ENCODE measurements around the gene TSEN2.
A peak's percentile ranks its signal among the peaks of the same experiment; 100 is the strongest.
"Not testable (repeated sequence)": the region's sequence is repeated elsewhere in the genome, so short reads cannot be mapped to it uniquely, and the experiment has no call there.

TSEN2 gene

DNA sequence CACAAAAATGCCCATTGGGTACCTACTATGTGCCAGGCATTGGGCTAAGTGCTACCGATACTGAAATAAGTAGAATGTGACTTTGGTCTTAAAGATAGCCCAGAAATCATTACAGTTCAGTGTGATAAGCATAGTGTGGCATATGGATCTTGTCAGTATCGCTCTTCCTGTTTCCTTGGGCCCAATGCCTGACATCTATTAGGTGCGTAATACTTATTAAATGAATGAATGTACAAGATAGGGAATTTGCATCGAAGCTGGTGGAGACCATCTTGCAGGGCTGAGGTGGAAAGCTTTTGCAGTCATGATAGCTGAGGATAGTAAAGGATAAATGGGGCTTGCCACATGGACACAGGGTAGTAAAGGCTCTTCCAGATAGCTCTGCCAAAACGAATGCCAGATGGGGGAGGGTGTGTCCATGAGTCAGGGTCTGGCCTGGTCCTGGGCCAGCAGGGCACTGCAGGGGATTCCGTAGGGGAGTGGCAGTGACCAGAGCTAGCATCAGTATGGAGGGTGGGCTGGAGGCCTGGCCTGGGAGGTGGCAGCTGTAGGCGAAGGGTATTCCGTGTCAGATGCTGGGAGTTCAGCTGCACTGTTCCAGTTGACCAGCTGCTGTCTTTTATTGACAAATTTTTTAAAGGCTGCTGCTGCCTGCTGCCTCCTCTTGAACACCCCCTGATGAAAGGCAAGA is 23.5 kb downstream of the TSEN2 start:
- no peak for DNase-seq

DNA sequence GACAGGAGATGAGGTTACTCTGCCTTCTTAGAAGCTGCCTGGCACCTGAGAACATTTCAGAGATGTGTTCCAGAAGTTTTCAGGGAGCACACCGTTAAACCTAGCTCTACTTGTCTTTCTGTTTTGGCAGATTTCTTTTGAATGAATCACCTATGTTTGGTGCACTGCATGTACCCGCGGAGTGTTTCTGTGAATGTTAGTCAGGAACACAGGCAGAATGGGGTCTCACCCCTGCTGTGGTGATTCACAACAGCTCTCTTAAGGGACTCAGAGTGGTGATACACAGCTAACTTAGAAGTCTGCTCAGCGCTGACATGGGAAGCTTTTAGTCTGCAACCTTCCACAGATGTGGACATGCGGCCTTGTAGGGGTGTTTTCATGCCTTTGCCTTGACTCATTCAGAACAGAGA is 24.0 kb downstream of the TSEN2 start:
- DNase-seq = no peak

DNA sequence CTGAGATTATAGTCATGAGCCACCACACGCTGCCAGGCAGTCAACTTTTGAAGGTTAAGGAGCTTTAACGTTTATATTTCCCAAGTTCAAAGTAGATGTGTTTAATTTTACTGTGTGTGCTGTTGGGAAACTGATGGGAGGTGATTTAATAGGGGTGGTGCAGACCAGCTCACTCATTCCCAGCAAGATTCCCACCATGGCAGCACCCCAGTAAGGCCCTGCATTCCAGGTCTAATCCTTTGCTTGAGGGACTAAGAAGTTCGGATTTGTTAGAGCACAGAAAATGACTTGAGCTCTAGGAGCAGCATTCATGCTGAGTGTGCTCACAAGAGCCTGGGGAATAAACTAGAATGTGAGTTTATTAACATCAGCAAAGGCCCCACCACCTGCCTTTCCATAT is 25.2 kb downstream of the TSEN2 start:
- DNase-seq = no peak

DNA sequence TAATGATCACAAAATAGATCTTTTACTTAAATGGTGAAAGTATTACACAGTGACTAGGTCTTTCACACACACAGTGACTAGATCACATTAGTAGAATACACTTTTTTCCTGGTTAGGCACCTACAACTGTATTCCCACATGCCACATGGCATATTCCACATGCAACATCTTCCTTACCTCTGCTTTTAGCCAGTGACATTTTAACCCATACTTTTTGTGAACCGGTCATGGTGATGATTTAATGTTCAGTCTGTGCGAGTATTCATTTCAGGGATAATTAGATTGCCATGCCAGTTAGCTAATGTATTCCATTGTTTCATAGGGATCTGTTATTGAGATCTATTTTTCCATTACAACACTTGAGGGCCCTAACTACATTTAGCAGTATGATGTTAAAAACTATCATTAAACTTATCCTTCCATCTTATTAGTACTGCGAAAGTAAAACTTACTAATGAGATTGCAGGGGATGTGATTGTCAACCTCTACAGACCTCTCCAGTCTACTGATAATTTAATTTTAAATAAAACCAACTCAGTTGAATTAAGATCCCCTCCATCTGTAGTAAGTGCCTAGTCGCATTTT is 28.3 kb downstream of the TSEN2 start:
- DNase-seq = no peak

DNA sequence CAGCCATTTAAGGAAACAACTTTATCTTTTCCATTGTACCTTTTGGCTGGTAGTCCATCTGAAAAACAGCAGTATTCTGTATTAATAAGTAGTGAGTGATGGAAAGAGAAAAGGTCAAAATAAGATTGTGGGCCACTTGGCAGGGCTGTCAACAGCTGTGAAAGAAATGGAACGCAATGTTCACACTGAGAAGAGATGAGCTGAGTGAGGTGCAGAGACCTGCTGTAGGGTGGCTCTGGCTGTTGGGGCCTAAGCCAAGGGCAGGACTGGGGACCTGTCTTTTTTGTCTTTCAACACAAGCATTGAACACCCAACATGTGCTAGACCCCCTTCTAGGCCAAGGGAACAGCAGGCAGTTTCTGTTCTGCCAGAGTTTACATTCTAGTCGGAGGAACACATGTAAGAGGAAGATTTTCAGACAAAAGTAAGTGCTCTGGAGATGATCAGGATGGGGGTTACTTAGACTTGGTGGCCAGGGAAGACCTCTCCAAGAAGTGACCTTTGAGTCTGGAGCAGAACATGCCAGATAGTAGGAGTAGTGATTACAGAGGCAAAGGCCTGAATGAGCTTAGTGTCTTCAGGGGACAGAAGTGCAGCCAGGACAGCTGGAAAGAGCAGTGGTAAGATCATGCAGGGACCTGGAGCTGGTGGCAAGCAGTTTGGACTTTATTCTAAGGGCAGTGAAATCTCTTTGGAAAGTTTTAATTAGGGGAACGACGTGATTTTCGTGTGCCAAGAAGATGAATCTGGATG is 29.6 kb downstream of the TSEN2 start:
- no peak for DNase-seq

DNA sequence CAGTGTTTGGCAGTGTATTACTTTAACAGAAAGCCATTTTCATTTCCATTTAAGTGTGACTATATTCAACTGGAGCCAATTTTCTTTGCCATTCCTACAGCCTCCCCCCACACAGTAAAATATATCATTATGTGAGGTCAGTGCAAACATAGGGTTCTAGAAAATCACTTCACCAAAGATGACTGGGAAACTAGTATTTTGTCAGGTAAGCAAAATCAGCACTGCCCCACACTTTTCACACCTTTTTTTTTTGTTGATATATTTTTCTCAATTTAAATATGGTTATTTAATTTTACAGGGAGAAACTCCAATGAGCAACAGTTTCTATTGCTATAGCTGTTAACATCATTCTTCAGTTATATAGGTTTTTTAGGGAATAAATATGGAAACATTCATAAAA is 31.4 kb downstream of the TSEN2 start:
- no peak for DNase-seq

DNA sequence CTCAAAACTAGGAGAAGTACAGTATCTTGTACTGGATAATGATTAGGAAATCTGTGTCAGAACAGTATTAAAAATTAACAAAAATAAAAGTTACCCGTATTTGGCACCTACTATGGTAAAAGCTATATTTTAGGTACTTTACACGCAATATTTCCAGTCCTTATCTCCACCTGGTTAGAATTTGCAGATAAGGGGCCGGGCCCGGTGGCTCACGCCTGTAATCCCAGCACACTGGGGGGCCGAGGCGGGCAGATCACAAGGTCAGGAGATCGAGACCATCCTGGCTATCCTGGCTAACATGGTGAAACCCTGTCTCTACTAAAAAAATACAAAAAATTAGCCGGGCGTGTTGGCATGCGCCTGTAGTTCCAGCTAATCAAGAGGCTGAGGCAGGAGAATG is 32.6 kb downstream of the TSEN2 start:
- no peak for DNase-seq

DNA sequence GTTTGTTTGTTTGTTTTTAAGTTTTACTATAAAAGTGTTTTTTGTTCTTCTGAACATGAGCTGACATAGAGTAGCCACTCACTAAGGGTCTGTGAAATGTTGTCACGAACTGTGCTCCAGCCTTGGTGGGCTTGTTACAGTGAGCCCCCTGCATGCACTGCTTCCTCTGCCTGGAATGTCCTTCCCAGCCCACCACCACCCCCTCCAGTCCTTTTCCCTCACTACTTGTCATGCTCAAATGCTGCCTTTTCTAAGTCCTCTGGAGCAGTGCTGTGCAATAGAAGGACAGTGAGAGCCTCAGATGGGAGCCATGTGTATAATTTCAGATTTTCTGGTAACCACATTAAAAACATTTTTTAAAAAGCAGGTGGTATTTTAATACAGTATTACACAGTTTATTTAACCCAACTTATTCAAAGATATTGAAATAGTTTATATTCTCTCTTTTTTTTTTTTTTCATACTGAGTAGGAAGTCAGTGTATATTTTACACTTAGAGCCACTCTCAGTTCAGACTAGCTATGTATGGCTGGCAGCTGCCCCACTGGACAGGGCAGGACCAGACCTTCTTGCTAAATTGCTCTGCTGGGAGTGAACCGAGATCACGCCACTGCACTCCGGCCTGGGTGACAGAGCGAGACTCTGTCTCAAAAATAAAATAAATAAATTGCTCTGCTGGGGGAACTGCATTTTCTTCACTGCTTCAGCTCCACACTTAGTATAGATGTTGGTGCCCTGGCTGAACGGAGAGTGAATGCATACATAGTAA is 34.2 kb downstream of the TSEN2 start:
- no peak for DNase-seq

DNA sequence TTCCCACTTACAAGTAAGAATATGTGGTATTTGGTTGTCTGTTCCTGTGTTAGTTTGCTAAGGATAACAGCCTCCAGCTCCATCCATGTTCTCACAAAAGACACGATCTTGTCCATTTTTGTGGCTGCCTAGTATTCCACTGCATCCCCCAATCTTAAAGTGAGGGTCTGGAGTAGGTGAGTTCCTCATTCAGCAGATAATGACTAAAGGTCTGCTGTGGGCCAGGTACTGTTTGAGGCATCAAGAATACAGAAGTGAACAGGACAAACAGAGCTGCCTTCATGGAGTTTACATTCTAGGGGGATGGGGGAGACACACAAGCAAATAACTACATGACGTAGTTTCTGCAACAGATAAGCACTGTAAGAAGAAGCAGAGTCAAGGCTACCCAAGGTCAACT is 36.7 kb downstream of the TSEN2 start:
- no peak for DNase-seq

DNA sequence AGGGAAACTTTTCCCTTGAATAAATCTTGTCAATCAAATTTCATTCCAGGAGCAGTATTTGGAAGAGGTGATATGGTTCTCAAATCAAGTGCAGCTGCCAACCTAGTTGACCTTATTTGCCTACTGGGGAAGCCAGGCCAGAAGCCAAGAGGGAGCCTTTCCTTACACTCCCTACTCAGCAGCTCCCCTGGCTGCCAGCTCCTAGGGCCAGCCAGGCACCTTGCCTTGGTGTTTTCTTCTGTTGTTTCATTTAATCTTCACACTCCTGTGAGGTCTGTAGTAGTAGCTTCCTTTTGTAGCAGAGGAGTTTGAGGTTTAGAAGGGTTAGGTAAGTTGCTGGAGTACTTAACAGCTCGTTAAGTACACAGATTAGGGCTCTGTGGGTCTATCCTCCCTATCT is 38.4 kb downstream of the TSEN2 start:
- DNase-seq = no peak

DNA sequence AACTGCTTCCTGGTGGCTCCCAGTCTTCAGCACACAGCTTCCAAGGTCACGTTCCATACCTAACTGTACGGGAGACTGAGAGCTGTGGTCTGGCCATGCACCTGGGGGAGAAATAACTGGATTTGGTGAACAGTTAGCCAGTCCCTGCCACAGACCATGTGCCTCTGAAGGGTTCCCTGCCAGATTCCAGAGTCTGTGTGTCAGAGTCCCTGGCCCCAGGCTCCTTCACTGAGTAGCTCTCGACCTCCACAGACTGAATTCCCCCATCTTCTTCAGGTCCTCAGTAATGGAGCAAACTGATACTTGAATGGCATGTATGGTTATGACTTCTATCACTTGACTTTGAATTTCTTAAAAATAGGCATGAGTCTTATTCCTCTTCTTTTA is 43.5 kb downstream of the TSEN2 start:
- DNase-seq = no peak

DNA sequence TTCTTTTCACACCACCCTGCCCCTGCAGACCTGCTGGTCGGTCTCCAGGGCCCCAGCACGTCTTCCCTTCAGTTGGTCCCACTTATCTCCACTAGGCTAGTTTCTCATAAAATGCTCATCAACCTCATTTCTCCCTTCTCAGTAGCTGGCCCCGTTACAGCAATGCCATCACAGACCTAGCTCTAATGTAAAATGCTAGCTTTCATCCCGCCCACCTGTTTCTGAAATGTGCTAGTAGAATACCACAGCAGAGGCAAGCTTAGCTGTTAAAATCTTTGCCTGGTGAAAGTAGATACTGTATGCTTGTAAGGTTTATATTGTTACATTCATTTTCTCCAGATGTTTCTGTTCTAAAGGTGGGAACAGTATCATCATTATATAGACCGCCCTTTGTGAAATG is 47.9 kb downstream of the TSEN2 start:
- no peak for DNase-seq

DNA sequence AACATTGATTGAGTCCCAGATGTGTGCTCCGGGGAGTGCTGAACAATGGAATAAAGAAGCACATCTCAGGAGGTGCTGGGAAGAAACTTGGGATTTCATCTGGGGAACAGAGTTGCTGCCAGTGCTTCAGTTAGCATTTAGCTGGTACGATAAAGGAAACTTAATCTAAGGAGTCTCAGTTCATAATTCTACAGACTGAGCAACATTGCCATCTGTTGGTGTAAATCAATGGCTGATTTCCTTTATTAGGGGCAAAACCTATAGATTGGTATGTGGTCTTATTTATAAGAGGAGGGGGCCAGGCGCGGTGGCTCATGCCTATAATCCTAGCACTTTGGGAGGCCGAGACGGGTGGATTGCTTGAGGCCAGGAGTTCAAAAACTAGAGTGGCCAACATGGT is 52.1 kb downstream of the TSEN2 start:
- DNase-seq = no peak

DNA sequence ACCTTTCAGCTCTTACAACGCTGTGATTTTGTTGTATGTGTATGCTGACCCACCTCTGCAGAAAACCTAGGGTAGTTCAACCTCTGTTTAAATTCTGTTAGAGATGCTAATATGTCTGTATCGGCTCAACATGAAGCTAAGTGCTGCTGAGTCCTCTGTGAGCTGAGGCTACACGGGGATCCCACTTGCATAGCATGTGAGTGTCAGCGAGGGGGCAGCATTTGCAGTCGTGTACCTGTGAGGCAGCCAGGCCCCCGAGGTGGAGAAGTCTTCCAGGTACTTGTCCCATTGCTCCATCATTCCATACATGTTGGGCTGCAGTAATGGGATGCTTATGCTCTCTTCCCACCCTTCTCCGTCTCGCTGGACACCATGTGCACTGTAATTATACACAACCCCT is 57.3 kb downstream of the TSEN2 start:
- no peak for DNase-seq

DNA sequence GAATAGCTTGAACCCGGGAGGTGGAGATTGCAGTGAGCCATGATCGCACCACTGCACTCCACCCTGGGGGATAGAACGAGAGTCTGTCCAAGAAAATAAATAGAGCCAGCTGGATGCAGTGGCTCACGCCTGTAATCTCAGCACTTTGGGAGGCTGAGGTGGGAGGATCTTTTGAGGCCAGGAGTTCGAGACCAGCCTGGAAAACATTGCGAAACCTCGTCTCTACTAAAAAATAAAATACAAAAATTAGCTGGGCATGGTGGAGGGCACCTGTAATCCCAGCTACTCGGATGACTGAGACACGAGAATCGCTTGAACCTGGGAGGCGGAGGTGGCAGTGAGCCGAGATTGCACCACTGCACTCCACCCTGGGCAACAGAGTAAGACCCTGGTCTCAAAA is 59.2 kb downstream of the TSEN2 start:
- DNase-seq = not testable (repeated sequence)

DNA sequence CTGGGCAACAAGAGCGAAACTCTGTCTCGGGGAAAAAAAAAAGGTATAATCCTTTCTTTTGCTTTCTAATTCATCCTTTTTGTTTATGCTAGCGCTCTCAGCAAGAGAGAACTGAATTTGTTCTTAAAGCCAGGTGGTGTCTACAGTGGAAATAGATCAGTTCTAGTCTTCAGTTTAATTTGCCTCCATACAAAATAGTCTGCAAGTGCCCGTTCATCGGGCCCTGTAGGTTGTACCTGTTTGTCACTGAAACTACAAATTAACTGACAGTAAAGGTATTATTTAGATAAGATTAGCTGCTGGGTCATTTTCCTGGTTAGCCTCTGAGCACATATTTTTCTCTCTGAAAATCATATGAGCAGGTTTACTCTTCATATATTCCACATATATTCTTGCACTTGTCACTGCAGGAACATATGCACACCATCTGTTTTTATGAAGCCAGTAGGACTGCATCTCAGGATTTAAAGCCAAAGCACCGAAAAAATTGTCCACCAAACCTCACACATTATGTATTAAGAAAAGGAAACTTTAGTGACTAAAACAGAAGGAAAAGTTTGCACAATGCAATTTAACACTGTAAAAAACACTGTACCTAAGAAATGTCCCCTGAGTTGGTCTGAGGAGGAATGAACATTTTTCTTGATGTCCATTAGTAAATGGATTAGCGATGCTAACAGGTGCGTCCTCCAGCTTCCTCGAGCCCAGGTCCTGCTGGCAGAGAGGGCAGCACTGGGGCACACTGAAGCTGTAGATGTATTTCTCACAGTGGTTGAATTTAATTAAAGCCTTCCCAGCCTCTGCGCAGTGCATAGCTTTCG is 60.6 kb downstream of the TSEN2 start:
- no peak for DNase-seq

DNA sequence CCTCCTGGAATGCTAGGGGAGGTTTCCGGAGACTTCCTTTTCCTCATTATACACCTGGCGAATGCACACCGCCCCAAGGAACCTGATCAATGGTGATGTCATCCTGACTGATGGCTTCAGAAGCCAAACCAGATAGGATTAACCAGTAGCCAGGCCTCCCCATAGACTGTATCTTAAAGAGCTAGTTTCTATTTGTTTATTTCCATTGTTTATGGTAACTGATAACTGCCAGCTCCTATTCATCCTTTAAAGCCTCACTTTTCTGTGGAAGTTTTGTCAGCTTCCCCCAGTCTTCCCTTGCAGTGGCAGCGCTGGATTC is 61.2 kb downstream of the TSEN2 start, which contains the start of gene MKRN2OS:
MKRN2OS (minus strand) TSS at position 27 of the 319 bp plus-strand sequence. CDS start 35 bp downstream, outside the sequence.
- no peak for DNase-seq

DNA sequence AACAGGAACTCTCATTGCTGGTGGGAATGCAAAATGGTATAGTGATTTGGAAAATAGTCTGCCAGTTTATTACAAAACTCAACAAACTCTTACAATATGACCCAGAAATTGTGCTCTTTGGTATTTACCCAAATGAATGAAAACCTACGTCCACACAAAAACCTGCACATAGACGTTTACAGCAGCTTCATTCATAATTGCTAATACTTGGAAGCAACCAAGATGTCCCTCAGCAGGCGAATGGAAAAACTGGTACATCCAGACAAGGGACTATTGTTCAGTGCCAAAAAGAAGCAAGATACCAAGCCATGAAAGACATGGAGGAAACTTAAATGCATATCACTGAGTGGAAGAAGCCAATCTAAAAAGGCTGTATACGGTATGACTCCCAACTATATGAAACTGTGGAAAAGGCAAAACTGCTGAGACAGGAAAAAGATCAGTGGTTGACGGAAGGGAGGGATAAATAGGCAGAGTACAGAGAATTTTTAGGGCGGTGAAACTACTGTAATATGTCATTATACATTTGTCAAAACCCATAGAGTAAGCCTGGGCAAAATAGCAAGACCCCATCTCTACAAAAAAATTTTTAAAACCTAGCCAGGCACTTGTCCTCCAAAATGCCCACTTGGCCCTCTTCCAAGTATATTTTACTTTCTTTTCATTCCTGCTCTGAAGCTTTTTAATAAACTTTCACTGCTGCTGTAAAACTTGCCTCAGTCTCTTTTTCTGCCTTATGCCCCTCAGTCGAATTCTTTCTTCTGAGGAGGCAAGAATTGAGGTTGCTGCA is 65.9 kb downstream of the TSEN2 start:
- DNase-seq = no peak

DNA sequence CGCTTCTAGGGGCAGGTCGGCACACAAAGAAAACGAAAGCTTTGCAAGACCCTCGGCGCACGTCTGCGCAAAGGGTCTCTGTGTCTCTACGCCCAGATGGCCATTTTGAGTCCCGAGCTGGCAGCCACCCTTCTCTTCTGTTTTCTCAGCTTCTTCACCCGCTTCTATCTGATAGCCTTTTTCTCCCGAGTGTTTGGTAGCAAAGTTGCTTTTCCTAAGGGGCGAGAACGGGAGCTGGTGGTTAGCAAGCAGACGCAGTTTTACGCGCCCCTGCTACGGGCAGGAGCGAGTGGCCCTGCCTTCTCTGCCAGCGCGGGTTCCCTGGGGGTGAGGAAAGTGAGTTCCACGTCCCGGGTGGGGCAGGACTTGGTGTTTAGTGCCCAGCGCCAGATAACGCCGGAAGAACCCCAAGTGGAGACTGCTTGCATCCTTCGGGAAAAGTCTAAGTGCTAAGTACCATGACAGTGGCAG is 69.7 kb downstream of the TSEN2 start:
- DNase-seq = peak; percentile 37

DNA sequence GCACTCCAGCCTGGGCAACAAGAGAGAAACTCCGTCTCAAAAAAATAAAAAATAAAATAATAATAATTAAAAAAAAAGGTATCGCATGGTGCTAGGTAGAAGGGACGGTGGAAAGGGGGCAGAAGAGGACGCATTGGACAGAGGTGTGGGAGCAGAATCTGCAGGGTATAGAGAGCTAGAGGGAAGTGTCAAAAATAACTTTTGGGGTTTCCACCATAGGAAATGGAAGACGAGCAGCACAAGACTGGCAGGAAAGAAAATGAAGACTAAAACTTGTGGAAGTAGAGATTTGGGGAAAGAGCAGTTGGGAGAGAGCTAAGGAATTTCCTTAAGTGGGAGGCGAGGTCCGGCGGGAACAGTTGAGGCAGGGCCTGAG is 72.0 kb downstream of the TSEN2 start:
- DNase-seq = no peak

DNA sequence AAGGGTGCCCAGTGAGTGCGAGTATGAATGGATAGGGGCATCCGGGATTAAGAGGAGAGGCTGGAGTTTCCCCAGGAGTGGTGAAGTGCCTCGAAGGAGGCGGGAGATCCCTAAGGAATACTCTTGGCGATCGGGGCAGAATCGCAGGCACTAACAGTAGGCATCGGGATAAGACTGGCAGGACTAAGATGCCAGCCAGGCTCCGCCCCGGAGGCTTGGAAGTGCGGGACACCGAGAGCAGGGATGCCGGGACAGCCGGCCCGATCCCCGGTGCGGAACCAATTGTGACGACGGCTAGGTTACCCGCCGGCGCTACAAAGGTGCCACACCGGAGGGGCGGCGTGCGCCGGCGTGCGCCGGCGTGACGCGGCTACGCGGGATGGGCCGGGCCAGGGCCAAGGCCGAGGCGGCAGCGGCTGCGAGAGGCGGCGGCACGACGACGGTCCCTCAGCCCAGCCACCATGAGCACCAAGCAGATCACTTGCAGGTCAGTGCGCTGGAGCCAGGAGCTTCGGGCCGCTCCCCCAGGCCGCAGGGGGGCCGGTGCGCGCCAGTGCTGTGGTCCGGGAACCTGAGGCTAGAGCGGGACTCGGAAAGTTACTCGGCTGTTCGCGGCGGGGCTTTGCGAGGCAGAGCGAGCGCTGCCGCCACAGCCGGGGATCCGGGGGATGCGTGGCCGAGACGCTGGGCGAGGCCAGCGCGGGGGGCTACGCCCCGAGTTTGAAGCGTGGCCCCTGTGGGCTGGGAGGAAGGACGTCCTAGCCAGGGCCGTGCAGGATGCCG is 72.6 kb downstream of the TSEN2 start, which contains the start of gene MKRN2:
MKRN2 (plus strand) TSS at position 398 of the 783 bp plus-strand sequence; CDS start at position 462, 64 bp downstream.
- peak; percentile 92 for DNase-seq

Data from activated T-cell treated with anti-CD3 and anti-CD28 coated beads, Interleukin-2, amount 50 U/mL, for 1 hour (primary cell).